IPS-NIHi11 (cell line): Measurements from ENCODE around the gene METAP1D.
"Not testable (repeated sequence)": the region's sequence is repeated elsewhere in the genome, so short reads cannot be mapped to it uniquely, and the experiment has no call there.

ENCODE experiments used
- DNase-seq: peaks from one replicate; pipeline ENCODE4 v3.0.0; 2012; ENCODE audit warnings: mixed read lengths, low spot score

The METAP1D gene

DNA sequence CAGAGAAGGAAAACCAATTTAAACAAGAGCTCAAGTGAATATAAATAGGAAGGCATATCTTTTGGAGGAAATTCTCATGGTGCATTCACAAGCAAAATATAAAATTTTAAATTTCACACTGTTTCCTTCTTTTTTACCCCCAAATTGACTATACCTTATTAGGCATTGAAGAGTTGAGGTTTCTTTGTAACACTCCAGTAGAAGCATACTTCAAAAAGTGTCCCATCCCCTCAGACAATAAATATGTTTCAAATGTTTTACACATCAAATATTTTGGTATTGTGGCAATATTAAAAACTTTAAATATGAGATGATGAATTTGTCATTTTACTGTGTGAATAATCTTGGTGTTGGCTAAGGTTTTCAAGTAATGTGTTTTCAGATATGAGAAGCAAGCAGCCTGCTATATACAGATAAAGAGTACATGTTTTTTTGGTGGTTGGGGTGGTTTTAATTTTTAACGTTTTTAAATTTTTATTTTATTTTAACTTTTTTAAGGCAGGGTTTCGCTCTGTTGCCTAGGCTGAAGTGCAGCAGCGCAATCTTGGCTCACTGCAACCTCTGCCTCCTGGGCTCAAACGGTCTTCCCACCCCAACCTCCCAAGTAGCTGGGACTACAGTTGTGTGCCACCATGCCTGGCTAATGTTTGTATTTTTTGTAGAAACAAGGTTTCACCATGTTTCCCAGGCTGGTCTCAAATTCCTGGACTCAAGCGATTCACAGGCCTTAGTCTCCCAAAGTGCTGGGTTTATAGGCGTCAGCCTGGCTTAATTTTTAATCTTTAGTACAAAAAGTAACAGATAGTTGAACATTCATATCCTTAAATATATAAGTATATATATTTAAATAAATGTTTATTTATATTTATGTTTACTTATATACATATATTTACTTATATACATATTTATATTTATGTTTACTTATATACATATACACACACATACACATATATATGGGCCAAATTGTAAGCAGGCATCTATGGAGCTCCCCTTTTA lies 49.1 kb downstream of the METAP1D start:
- DNase-seq, result no peak

DNA sequence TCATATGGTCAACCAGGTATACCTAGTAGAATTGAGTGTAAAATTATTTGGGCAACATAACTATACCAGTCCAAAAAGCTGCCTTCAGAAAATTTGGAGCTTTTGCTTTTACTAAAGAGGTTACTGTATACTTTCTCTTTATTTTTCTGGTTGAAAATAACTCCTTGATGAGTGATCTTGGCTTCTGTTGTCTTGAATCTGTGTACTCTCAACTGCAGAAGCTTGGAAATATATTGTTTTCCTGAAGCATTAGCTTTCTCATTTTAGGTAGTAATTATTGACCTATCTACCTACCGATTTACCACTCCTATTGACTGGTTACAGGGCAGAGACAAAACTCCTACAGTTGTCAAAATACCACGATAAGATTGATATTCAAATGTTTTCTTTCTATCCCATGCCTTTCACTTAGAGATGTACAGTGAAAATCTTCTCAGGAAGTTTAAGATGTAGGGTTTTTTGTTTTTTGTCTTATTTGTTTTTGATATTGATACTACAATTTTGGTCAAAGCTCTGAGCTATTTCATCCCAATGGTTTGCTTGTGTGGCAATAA lies 49.9 kb downstream of the METAP1D start:
- DNase-seq, result no peak

GRCh38 chr2:172050479-172051125 lies 50.8 kb downstream of the METAP1D start:
- DNase-seq, result no peak

- DNase-seq, result no peak
Observed at GRCh38 chr2:172052000-172052983, 52.5 kb downstream of the METAP1D start.

GRCh38 chr2:172053486-172053885 lies 53.7 kb downstream of the METAP1D start:
- no peak for DNase-seq

- no peak for DNase-seq
Observed at GRCh38 chr2:172056293-172056692, 56.5 kb downstream of the METAP1D start.

GRCh38 chr2:172058660-172059059 lies 58.9 kb downstream of the METAP1D start:
- DNase-seq, result no peak

DNA sequence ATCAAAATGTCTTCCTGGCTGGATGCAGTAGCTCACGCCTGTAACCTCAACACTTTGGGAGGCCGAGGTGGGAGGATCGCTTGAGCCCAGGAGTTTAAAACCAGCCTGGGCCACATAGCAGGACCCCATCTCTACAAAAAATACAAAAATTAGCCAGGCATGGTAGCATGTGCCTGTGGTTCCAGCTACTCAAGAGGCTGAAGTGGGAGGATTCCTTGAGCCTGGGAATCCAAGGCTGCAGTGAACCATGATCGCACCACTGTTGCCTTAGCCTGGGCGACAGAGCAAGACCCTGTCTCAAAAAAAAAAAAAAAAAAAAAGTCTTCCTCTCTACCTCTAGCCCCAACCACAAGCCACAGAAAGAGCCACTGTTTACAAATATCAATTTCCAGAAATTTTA lies 60.4 kb downstream of the METAP1D start:
- not testable (repeated sequence) for DNase-seq

GRCh38 chr2:172062402-172063004 lies 62.8 kb downstream of the METAP1D start:
- no peak for DNase-seq

GRCh38 chr2:172063446-172063845 lies 63.7 kb downstream of the METAP1D start:
- no peak for DNase-seq

DNA sequence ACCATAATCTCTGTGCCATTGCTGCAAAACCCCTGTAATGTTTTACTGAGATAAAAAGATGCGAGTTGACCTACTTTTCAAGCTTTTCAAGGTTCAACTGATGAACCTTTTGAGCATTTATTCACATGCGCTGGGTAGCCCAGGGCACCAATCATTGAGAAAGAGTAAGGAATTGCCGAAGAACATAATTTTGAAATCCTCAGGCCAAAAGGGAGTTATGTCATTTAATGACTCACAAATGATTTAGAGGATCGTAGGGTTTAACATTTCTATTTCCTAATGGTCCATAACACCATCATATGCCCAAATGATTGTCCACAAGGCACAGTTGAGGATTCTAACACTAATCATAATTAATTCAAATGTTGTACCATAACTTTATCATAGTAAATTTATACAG lies 65.4 kb downstream of the METAP1D start:
- DNase-seq, result no peak

GRCh38 chr2:172066394-172066886 lies 66.7 kb downstream of the METAP1D start:
- DNase-seq, result no peak

- not testable (repeated sequence) for DNase-seq
Observed at GRCh38 chr2:172067905-172068304, 68.2 kb downstream of the METAP1D start.

DNA sequence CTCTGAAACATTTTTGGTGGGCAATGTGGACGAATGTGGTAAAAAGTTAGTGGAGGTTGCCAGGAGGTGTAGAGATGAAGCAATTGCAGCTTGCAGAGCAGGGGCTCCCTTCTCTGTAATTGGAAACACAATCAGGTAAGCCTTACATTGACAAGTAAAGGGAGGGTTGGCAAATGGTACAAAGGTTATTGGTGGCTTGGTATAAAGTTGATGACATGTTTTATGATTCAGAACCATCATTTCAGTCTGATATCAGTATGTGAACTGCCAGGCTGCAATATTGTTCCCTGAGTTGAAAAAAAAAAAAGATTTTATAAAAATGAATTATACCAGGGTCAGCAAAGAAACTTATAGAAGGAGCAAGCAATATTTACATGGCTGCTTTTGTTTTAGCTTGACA lies 71.2 kb downstream of the METAP1D start:
- DNase-seq, result no peak

DNA sequence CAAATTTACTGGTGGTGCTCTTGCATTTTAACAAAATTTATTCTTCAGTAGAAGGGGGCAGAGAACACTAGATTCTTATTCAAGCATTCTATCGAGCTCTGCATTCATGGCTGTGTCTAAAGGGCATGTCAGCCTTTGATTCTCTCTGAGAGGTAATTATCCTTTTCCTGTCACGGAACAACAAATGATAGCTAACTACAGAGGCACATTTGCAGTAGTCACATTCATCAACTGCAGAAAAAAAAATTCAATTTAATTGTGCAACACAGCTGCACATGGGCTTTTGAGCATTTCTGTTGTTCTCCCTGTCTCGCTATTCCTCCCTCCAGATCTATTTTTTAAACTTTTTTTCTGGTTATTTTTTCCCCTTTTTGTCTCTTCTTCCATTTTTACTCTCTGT lies 72.5 kb downstream of the METAP1D start:
- DNase-seq, result no peak

- no peak for DNase-seq
Observed at GRCh38 chr2:172072706-172073105, 73.0 kb downstream of the METAP1D start.

DNA sequence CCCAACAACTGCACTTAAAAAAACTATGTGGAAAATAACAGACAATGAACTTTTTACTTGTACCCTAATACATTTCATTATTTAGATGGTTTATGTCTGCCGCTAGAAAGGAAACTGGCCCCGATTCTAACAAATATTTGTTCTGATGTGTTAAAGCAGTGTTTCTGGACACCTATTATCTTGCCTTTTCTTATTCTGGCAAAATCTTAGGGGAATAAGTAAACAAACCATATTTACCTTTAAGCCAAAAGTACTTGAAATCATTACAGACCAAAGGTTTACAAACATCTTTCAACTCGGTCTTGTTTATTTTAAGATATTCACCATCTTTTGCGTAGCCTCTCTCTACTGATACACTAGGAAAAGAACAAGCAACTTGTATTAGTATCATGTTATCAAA lies 73.8 kb downstream of the METAP1D start:
- no peak for DNase-seq

- no peak for DNase-seq
Observed at GRCh38 chr2:172074254-172074653, 74.5 kb downstream of the METAP1D start.

- no peak for DNase-seq
Observed at GRCh38 chr2:172079416-172079815, 79.7 kb downstream of the METAP1D start.

DNA sequence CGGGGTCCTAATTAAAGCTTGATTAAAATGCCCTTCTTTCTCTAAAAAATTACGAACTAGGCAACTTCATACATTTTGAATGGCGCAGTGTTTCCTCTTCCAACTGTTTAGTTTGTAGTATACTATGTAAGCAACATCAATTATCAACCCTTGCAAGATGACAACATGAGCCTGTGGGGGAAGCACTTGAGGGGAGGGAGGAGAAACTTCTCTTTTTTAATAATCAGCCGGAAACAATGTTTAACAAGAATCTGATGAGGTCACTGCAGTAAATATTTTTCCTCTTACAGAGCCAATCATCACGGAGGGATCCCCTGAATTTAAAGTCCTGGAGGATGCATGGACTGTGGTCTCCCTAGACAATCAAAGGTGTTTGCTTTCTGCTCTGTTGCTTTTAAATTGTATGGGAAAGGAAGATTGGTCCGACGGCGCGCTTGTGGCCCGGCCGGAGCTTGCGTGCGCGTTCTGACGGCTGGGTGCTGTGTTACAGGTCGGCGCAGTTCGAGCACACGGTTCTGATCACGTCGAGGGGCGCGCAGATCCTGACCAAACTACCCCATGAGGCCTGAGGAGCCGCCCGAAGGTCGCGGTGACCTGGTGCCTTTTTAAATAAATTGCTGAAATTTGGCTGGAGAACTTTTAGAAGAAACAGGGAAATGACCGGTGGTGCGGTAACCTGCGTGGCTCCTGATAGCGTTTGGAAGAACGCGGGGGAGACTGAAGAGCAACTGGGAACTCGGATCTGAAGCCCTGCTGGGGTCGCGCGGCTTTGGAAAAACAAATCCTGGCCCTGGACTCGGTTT lies 80.3 kb downstream of the METAP1D start:
- no peak for DNase-seq
